K562 (cell line): ENCODE measurements around the gene FAM200B. TPM values are rescaled to one million over a fixed set of nuclear protein-coding genes. Genes with fewer than 3 reads are reported as not detected.

ENCODE experiments used
- ATAC-seq: fragments of 200-7000 bp; cut with Tn5 transposase; 3 replicates; pipeline ENCODE4 v1.9.1; 2020; ENCODE audit warnings: moderate library complexity
- BruUV-seq: library from RNA; stranded (reverse); fragments of 400-500 nt; replicated peaks from 2 replicates; lab custom pipeline; 2021; lab: Mats Ljungman, UMichigan
- CTCF ChIA-PET: fragments of 300-600 bp; formaldehyde crosslinking; extraction: SDS; loops from one replicate; lab custom pipeline; 2021; ENCODE audit warnings: low intra/inter-chr PET ratio; lab: Yijun Ruan, JAX
- POLR2A ChIA-PET: fragments of 300-600, 350-650 bp; sonication (Branson Sonifier 250); formaldehyde crosslinking; extraction: SDS; loops from one replicate; lab custom pipeline; 2021; ENCODE audit warnings: antibody characterized with exemption, inconsistent platforms; lab: Yijun Ruan, JAX
- DNase-seq, 4 experiments: peaks; one replicate each; pipeline versions ENCODE4 v3.0.0 to v3.0.0-alpha.2; 2011 to 2018; ENCODE audit warnings: low spot score in 3 of 4, mixed read lengths in 3 of 4; ENCODE audit errors: extremely low read depth in 1 of 4
- FAIRE-seq: peaks from 2 replicates; lab custom pipeline; 2011; peaks lifted over from hg19 to GRCh38; lab: Jason Lieb, UNC
- H2AFZ ChIP-seq: 2 replicates; pipeline ENCODE4 v1.6.0; 2011; ENCODE audit warnings: low read depth, low read length, control low read depth, inconsistent platforms
- H3K27ac ChIP-seq: fragments of 200-600 bp; 3 replicates; pipeline ENCODE4 v1.8.0; 2011; ENCODE audit warnings: low read depth, mild to moderate bottlenecking, control low read depth, inconsistent platforms, low read length, moderate library complexity, mixed read lengths; ENCODE audit errors: extremely low read depth
- H3K27me3 ChIP-seq, 2 experiments: fragments of 300-600 bp in 1 of 2; 2 replicates in 1 of 2; 3 replicates in 1 of 2; pipeline versions ENCODE4 v1.6.0 to v1.8.0; 2011; ENCODE audit warnings: inconsistent platforms in 2 of 2, low read length in 2 of 2, mild to moderate bottlenecking in 1 of 2, mixed read lengths in 1 of 2, moderate library complexity in 1 of 2; ENCODE audit not compliant: control insufficient read depth in 2 of 2, insufficient read depth in 2 of 2
- H3K36me3 ChIP-seq: fragments of 300-600 bp; 3 replicates; pipeline ENCODE4 v1.8.0; 2011; ENCODE audit warnings: mild to moderate bottlenecking, low read length, inconsistent platforms; ENCODE audit not compliant: control insufficient read depth, insufficient read depth
- H3K4me1 ChIP-seq, 2 experiments: fragments of 200-600 bp in 1 of 2; replicated peaks in 1 of 2; 2 replicates in 1 of 2; 3 replicates in 1 of 2; pipeline versions ENCODE4 v1.5.1 to v1.8.0; 2011; ENCODE audit warnings: inconsistent platforms in 2 of 2, low read length in 2 of 2, mild to moderate bottlenecking in 1 of 2, mixed read lengths in 1 of 2, moderate library complexity in 1 of 2; ENCODE audit not compliant: control insufficient read depth in 2 of 2, insufficient read depth in 2 of 2
- H3K4me2 ChIP-seq: 2 replicates; pipeline ENCODE4 v1.6.1; 2011; ENCODE audit warnings: low read length, control low read depth, inconsistent platforms, mixed read lengths; ENCODE audit not compliant: insufficient read depth
- H3K4me3 ChIP-seq: fragments of 200-600 bp; sonication (generic), shearing (Covaris generic); 2 replicates; pipeline ENCODE4 v1.5.1; 2016; ENCODE audit warnings: control low read depth, inconsistent platforms
- H3K79me2 ChIP-seq: fragments of 200-600 bp; 3 replicates; pipeline ENCODE4 v1.8.0; 2011; ENCODE audit warnings: low read length, inconsistent platforms; ENCODE audit not compliant: control insufficient read depth, insufficient read depth
- H3K9ac ChIP-seq, 2 experiments: 2 replicates each; pipeline versions ENCODE4 v1.6.0 to v1.6.1; 2011; ENCODE audit warnings: low read depth in 2 of 2, low read length in 2 of 2, control low read depth in 1 of 2, inconsistent platforms in 1 of 2, mild to moderate bottlenecking in 1 of 2, mixed read lengths in 1 of 2; ENCODE audit not compliant: insufficient read depth in 1 of 2
- H3K9me1 ChIP-seq: one replicate; pipeline ENCODE4 v1.6.0; 2011; ENCODE audit warnings: inconsistent platforms, mild to moderate bottlenecking, low read length, moderate library complexity; ENCODE audit not compliant: control insufficient read depth, insufficient read depth
- H3K9me3 ChIP-seq: replicated peaks from 2 replicates; pipeline ENCODE4 v1.5.1; 2011; ENCODE audit warnings: low read depth, low read length, inconsistent platforms; ENCODE audit not compliant: control insufficient read depth, insufficient read depth
- H4K20me1 ChIP-seq: replicated peaks from 2 replicates; pipeline ENCODE4 v1.6.1; 2011; ENCODE audit warnings: low read length, inconsistent platforms, mixed read lengths; ENCODE audit not compliant: control insufficient read depth, insufficient read depth
- DPF2 ChIP-seq: fragments of 450-650 bp; IDR thresholded peaks from 2 replicates; pipeline ENCODE4 v1.6.1; 2016
- FOXP4 ChIP-seq: sonication (generic); formaldehyde crosslinking; IDR thresholded peaks from 2 replicates; pipeline ENCODE4 v1.8.0; 2022; ENCODE audit warnings: mild to moderate bottlenecking, missing genetic modification reagents, borderline replicate concordance
- HDAC3 ChIP-seq: fragments of 450-650 bp; IDR thresholded peaks from 2 replicates; pipeline ENCODE4 v1.6.1; 2018; ENCODE audit warnings: borderline replicate concordance, mild to moderate bottlenecking, moderate library complexity; ENCODE audit not compliant: partially characterized antibody
- HDGF ChIP-seq: fragments of 450-650 bp; IDR thresholded peaks from 2 replicates; pipeline ENCODE4 v1.6.1; 2016
- KAT2B ChIP-seq: IDR thresholded peaks from one replicate; pipeline ENCODE4 v1.6.1; 2012; ENCODE audit warnings: low read depth, mild to moderate bottlenecking, control low read depth, inconsistent platforms, low read length, moderate library complexity
- NFIX ChIP-seq: fragments of 250-450 bp; sonication (Bioruptor Pico); IDR thresholded peaks from 2 replicates; pipeline ENCODE4 v1.4.0; 2020; ENCODE audit warnings: low read depth, mild to moderate bottlenecking, moderate library complexity
- POU5F1 ChIP-seq: fragments of 150-350 bp; IDR thresholded peaks from 2 replicates; pipeline ENCODE4 v1.6.1; 2014; ENCODE audit warnings: borderline replicate concordance, low read length, low read depth, mild to moderate bottlenecking; ENCODE audit not compliant: partially characterized antibody
- YY1 ChIP-seq, 3 experiments: IDR thresholded peaks; 2 replicates each; pipeline ENCODE4 v1.6.1; 2011; ENCODE audit warnings: low read length in 2 of 3, mild to moderate bottlenecking in 2 of 3, moderate library complexity in 2 of 3, borderline replicate concordance in 1 of 3, control low read depth in 1 of 3, low read depth in 1 of 3; ENCODE audit not compliant: insufficient read depth in 3 of 3, insufficient replicate concordance in 2 of 3, control insufficient read depth in 1 of 3, insufficient read length in 1 of 3; ENCODE audit errors: extremely low read depth in 1 of 3
- ZNF24 ChIP-seq: fragments of 450-650 bp; IDR thresholded peaks from 2 replicates; pipeline ENCODE4 v1.6.1; 2016
- ZNF696 ChIP-seq: fragments of 250-450 bp; sonication (Bioruptor Pico); conservative IDR thresholded peaks from 2 replicates; pipeline ENCODE4 v1.4.0; 2020; ENCODE audit warnings: mild to moderate bottlenecking, moderate library complexity
- WGBS: fragments of 100-300 bp; shearing (Covaris generic); methylation state at CpG from one replicate; pipeline ENCODE4 v1.1.6; 2016; ENCODE audit warnings: low coverage, mixed read lengths; ENCODE audit not compliant: insufficient coverage; ENCODE audit errors: missing lambda C conversion rate; 5-methylcytosine and 5-hydroxymethylcytosine counted together
- in situ Hi-C: fragments of 300-500 bp; cut with MboI; formaldehyde crosslinking; loops from 4 replicates; pipeline ENCODE4 v1.15.0; 2018; ENCODE audit warnings: inconsistent platforms, mixed read lengths
- intact Hi-C: fragments of 100-400 bp; cut with micrococcal nuclease; formaldehyde crosslinking; loops from 2 replicates; pipeline ENCODE4 v1.14.2; 2022
- polyA plus RNA-seq, 8 experiments: library from polyadenylated mRNA; depleted of rRNA in 4 of 8; stranded (reverse) in 5 of 8; unstranded in 3 of 8; fragments of >200 nt; fragmentation: Nextera tagmentation in 2 of 8; fragmentation: Illumina TruSeq in 1 of 8; extraction: Ambion mirVana in 2 of 8; extraction: Trizol in 1 of 8; gene quantifications; 2 replicates each; pipeline versions ENCODE4 v1.2.1 to v1.2.3, GENCODE V29; 2011 to 2014; ENCODE audit warnings: inconsistent platforms in 1 of 8, missing spikeins in 1 of 8
- total RNA-seq, 7 experiments: library from RNA; depleted of rRNA in 6 of 7; stranded (reverse); fragments of >200 nt in 6 of 7; fragmentation: Illumina TruSeq in 2 of 7; extraction: Trizol in 2 of 7; gene quantifications; 2 replicates each; pipeline versions ENCODE4 v1.2.1 to v1.2.3, GENCODE V29; 2011 to 2021; ENCODE audit warnings: low replicate concordance in 1 of 7

FAM200B gene
- total and polyA plus RNA-seq, 9 of the 15 experiments (the other 6 are each of a cell fraction or from before 2014, with no cell fraction given) = 17.4 to 48.0 (median 25.5) TPM

GRCh38 chr4:15717657-15718416 lies 36.2 kb downstream of the FAM200B start:
- CTCF ChIA-PET = no interaction called here
- no peak for FAIRE-seq
- no TSS peak for BruUV-seq

More at GRCh38 chr4:15717657-15718416, 36.2 kb downstream of the FAM200B start:
- DNase-seq (no peak), ATAC-seq (no peak)
- H3K36me3 ChIP-seq = no peaks in the 10 kb centered on the region
- in situ Hi-C loops = no loop called here
- no peak overlapping the region for H3K9ac ChIP-seq
- 11% methylated on average over 3 of the region's 3 CpGs for WGBS
- intact Hi-C loops = loop anchor here (5.0 kb wide), 1 partner anchor 66 kb away; no protein-coding TSS in a partner anchor
- POLR2A ChIA-PET = no interaction called here
- no peaks in the 10 kb centered on the region for H3K9me3 ChIP-seq
- H3K4me1 ChIP-seq = no peaks in the 10 kb centered on the region; a peak in 1 of 5 replicates
- H3K79me2 ChIP-seq = no peaks in the 10 kb centered on the region
- no peaks in the 10 kb centered on the region; a peak in 2 of 5 replicates for H3K27me3 ChIP-seq
- TF ChIP-seq ZNF696 (no peak), POU5F1 (no peak), HDAC3 (no peak), KAT2B (no peak), ZNF24 (no peak), FOXP4 (CRISPR knock-in tag) (no peak), YY1 (IDR thresholded peaks at IDR 0.05; ENCODE audit: borderline replicate concordance in 1 of 3, control insufficient read depth in 1 of 3, extremely low read depth in 1 of 3, insufficient read depth in 3 of 3, insufficient read length in 1 of 3, insufficient replicate concordance in 2 of 3, low read depth in 1 of 3, low read length in 2 of 3) (no peak), HDGF (no peak), NFIX (CRISPR knock-in tag) (no peak), DPF2 (no peak)
- no peak overlapping the region for H3K27ac ChIP-seq
- no peak overlapping the region for H3K4me2 ChIP-seq
- H2AFZ ChIP-seq = no peak overlapping the region
- no peak overlapping the region for H3K4me3 ChIP-seq
- no peaks in the 10 kb centered on the region for H4K20me1 ChIP-seq
- no peaks in the 10 kb centered on the region for H3K9me1 ChIP-seq
